Mesothelial cell of epicardium (in vitro differentiated cells): Measurements from ENCODE around the gene MITF. TPM values are rescaled to one million over a fixed set of nuclear protein-coding genes. Genes with fewer than 3 reads are reported as not detected.
A peak's percentile ranks its signal among the peaks of the same experiment; 100 is the strongest.

ENCODE experiments used
- DNase-seq, 2 experiments: peaks; one replicate each; pipeline ENCODE4 v3.0.0; 2021; ENCODE audit warnings: low spot score in 2 of 2; ENCODE audit not compliant: unreplicated experiment in 2 of 2
- H3K27ac Mint-ChIP-seq: 2 replicates; pipeline ENCODE4 v1.8.0; 2021; ENCODE audit warnings: mixed read lengths
- H3K27me3 Mint-ChIP-seq: 2 replicates; pipeline ENCODE4 v1.8.0; 2021; ENCODE audit warnings: low read depth, mixed read lengths
- H3K36me3 Mint-ChIP-seq: 2 replicates; pipeline ENCODE4 v1.8.0; 2021; ENCODE audit warnings: mixed read lengths
- H3K4me1 Mint-ChIP-seq: 2 replicates; pipeline ENCODE4 v1.8.0; 2021; ENCODE audit warnings: mixed read lengths
- H3K4me3 Mint-ChIP-seq: 2 replicates; pipeline ENCODE4 v1.8.0; 2021; ENCODE audit warnings: mild to moderate bottlenecking, moderate library complexity, mixed read lengths
- H3K9me3 Mint-ChIP-seq: 2 replicates; pipeline ENCODE4 v1.8.0; 2021; ENCODE audit warnings: mixed read lengths
- CTCF ChIP-seq: fragments of 200-600 bp; sonication (generic); IDR thresholded peaks from one replicate; pipeline ENCODE4 v1.5.0; 2021; ENCODE audit warnings: antibody characterized with exemption; ENCODE audit not compliant: unreplicated experiment
- total RNA-seq: library from RNA; stranded (reverse); gene quantifications from 3 replicates; pipeline ENCODE4 v1.2.1, GENCODE V29; 2021

Gene MITF
- total RNA-seq, 1 donor from 2014 or later = 7.0 TPM

GRCh38 chr3:69729147-69729919, 9.9 kb upstream of the MITF start:
- DNase-seq = no peak
- peaks cover 22% of the 10 kb centered on the region for H3K4me1 Mint-ChIP-seq
- no peak for TF ChIP-seq CTCF
- H3K36me3 Mint-ChIP-seq = no peaks in the 10 kb centered on the region
- peaks cover 14% of the 10 kb centered on the region for H3K27me3 Mint-ChIP-seq
- H3K27ac Mint-ChIP-seq = no peak overlapping the region
- no peaks in the 10 kb centered on the region for H3K9me3 Mint-ChIP-seq
- H3K4me3 Mint-ChIP-seq = no peak overlapping the region

- no peak for DNase-seq
- H3K9me3 Mint-ChIP-seq = no peaks in the 10 kb centered on the region
- no peaks in the 10 kb centered on the region for H3K36me3 Mint-ChIP-seq
- H3K27me3 Mint-ChIP-seq = peaks cover 30% of the 10 kb centered on the region
- no peak for TF ChIP-seq CTCF
- H3K27ac Mint-ChIP-seq = peak overlapping the region; percentile 32
- H3K4me1 Mint-ChIP-seq = peaks cover 11% of the 10 kb centered on the region
- no peak overlapping the region for H3K4me3 Mint-ChIP-seq
These were observed 8.2 kb upstream of the MITF start for GRCh38 chr3:69731080-69731479.

GRCh38 chr3:69735893-69736292, 3.4 kb upstream of the MITF start:
- Mint-ChIP-seq H3K36me3 (no peaks in the 10 kb centered on the region), H3K4me3 (no peak overlapping the region), H3K9me3 (no peaks in the 10 kb centered on the region), H3K4me1 (peaks cover 34% of the 10 kb centered on the region), H3K27ac (no peak overlapping the region), H3K27me3 (peaks cover 46% of the 10 kb centered on the region)
- DNase-seq = no peak
- no peak for TF ChIP-seq CTCF

GRCh38 chr3:69737392-69737791, 1.9 kb upstream of the MITF start:
- no peaks in the 10 kb centered on the region for H3K9me3 Mint-ChIP-seq
- peak overlapping the region; percentile 82 for H3K4me3 Mint-ChIP-seq
- peaks cover 35% of the 10 kb centered on the region for H3K4me1 Mint-ChIP-seq
- DNase-seq = no peak
- TF ChIP-seq CTCF = no peak
- no peaks in the 10 kb centered on the region for H3K36me3 Mint-ChIP-seq
- peaks cover 53% of the 10 kb centered on the region for H3K27me3 Mint-ChIP-seq
- peak overlapping the region; percentile 62 for H3K27ac Mint-ChIP-seq

GRCh38 chr3:69738315-69738714, 949 bp upstream of the MITF start:
- peaks cover 48% of the 10 kb centered on the region for H3K27me3 Mint-ChIP-seq
- TF ChIP-seq CTCF = no peak
- H3K9me3 Mint-ChIP-seq = no peaks in the 10 kb centered on the region
- peak overlapping the region; percentile 39 for H3K27ac Mint-ChIP-seq
- DNase-seq = no peak
- no peaks in the 10 kb centered on the region for H3K36me3 Mint-ChIP-seq
- peaks cover 35% of the 10 kb centered on the region for H3K4me1 Mint-ChIP-seq
- H3K4me3 Mint-ChIP-seq = peak overlapping the region; percentile 82
